Astrocyte (in vitro differentiated cells and primary cell): ENCODE measurements around the gene BTNL9.

Experiments used
- CTCF ChIP-seq: IDR thresholded peaks from 2 replicates; pipeline ENCODE4 v1.5.1; 2011; ENCODE audit warnings: low read depth, mild to moderate bottlenecking, inconsistent platforms, low read length, moderate library complexity; ENCODE audit not compliant: insufficient read depth
- EZH2 ChIP-seq: IDR thresholded peaks from 2 replicates; pipeline ENCODE4 v1.6.1; 2012; ENCODE audit warnings: mild to moderate bottlenecking, low read length, inconsistent platforms; ENCODE audit not compliant: insufficient read depth

- no peak for TF ChIP-seq CTCF
- no peak for TF ChIP-seq EZH2
These were observed 36.9 kb downstream of the BTNL9 start for GRCh38 chr5:181076920-181077319.
